ENCODE results near the gene PSRC1.

Gene PSRC1

DNA sequence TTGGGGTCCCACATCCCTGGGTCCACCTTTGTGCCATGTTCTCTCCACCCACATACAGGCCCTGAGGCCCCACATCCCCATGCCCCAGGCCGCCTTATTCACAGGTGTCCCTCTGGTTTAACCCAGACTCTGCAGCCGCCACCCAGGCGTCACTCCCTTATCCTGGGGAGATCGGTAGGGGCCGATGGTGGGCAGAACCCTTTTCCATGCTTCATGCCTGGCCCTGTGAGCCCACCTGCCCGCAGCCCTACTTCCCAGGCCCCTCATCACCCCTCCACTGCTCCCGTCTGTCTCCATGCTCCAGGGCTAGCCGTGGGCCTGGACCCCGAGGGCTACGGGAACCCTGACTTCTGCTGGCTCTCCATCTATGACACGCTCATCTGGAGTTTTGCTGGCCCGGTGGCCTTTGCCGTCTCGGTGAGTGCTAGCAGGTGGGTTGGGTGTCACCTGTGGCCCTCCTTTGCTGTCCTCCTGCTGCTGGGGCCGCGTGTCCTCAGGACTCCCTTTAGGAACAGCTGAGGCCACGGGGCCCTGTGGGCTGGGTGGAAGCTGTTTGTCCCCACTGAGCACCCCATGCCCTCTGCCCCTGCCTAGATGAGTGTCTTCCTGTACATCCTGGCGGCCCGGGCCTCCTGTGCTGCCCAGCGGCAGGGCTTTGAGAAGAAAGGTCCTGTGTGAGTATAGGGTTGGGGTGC, 12.2 kb downstream of the PSRC1 start:
- TF ChIP-seq CTCF (IDR thresholded peaks at IDR 0.05; ENCODE audit: low read depth, low read length), result no peak

GRCh38 chr1:109269981-109270622, 12.8 kb downstream of the PSRC1 start:
- no peak for TF ChIP-seq CTCF (IDR thresholded peaks at IDR 0.05; ENCODE audit: low read depth, low read length)

More for the DNA sequence above, 12.2 kb downstream of the PSRC1 start:
- no peak for DNase-seq (ENCODE audit: extremely low read depth, low read depth)

GRCh38 chr1:109269212-109269980, 13.5 kb downstream of the PSRC1 start:
- DNase-seq (ENCODE audit: extremely low read depth, low read depth), result no peak

More at GRCh38 chr1:109269981-109270622, 12.8 kb downstream of the PSRC1 start:
- no peak for DNase-seq (ENCODE audit: extremely low read depth, low read depth)

GRCh38 chr1:109268431-109269211, 14.3 kb downstream of the PSRC1 start:
- no peak for TF ChIP-seq CTCF (IDR thresholded peaks at IDR 0.05; ENCODE audit: low read depth, low read length)
- no peak for DNase-seq (ENCODE audit: extremely low read depth, low read depth)

More at GRCh38 chr1:109269212-109269980, 13.5 kb downstream of the PSRC1 start:
- TF ChIP-seq CTCF (IDR thresholded peaks at IDR 0.05; ENCODE audit: low read depth, low read length), result no peak

DNA sequence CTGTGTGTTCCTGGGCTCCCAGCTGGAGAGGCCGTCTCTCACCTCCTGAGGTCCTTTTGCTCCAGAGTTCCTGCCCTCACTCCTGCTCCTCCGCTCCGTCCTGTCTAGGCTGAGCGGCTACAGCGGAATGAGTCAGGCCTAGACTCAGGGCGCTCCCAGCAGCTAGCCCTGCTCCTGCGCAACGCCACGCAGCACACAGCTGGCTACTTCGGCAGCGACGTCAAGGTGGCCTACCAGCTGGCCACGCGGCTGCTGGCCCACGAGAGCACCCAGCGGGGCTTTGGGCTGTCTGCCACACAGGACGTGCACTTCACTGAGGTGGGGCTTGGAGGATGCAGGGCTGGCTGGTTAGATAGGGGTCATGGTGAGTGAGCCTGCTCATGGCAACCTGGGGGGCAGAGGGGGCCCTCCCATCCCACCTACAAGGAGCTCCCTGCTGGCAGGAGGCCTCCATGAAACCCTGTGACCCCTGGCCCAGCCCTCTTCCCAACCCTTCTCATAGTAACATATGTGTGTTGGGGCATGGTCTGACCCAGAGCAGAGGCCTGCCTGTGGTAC, 15.1 kb downstream of the PSRC1 start:
- TF ChIP-seq CTCF (IDR thresholded peaks at IDR 0.05; ENCODE audit: low read depth, low read length), result no peak
- DNase-seq (ENCODE audit: extremely low read depth, low read depth), result no peak

DNA sequence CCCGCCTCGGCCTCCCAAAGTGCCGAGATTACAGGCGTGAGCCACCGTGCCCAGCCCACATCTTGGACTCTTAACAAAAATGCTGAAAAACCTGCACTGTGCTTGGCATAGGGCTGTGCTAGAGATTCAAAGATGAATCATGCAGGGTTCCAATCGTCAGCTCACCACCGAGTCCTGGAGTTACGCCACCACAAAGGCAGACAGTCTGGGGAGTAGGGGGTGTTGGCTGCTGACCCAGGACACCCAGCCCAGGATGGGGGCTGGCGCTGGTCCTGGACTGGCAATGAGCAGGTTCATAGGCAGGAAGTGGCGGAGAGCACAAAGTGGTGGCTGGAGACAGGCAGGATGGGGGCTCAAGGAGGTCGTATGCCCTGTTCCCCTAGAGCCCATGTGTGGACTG, 16.0 kb downstream of the PSRC1 start:
- TF ChIP-seq CTCF (IDR thresholded peaks at IDR 0.05; ENCODE audit: low read depth, low read length), result no peak
- DNase-seq (ENCODE audit: extremely low read depth, low read depth), result no peak
